IMR-90 (cell line): Measurements from ENCODE around the gene CTNNA1. TPM values are rescaled to one million over a fixed set of nuclear protein-coding genes. Genes with fewer than 3 reads are reported as not detected.

ENCODE experiments used
- ATAC-seq: fragments of 200-7000 bp; cut with Tn5 transposase; 2 replicates; pipeline ENCODE4 v1.9.1; 2020; ENCODE audit warnings: low read depth, mild to moderate bottlenecking, moderate library complexity
- BruUV-seq: library from RNA; stranded (reverse); fragments of 400-500 nt; replicated peaks from 2 replicates; lab custom pipeline; 2021; lab: Mats Ljungman, UMichigan
- CTCF ChIA-PET: fragments of 300-600 bp; formaldehyde crosslinking; extraction: SDS; loops from one replicate; lab custom pipeline; 2021; ENCODE audit warnings: antibody characterized with exemption; lab: Yijun Ruan, JAX
- POLR2A ChIA-PET: fragments of 300-600 bp; sonication (Branson Sonifier 250); formaldehyde crosslinking; loops from one replicate; lab custom pipeline; 2022; ENCODE audit warnings: antibody characterized with exemption; ENCODE audit not compliant: unreplicated experiment; lab: Charles Lee
- DNase-seq: peaks from one replicate; pipeline ENCODE4 v3.0.0; 2013
- H2AFZ ChIP-seq: replicated peaks from 2 replicates; pipeline ENCODE3; 2013; ENCODE audit warnings: low read length, mild to moderate bottlenecking; ENCODE audit not compliant: poor library complexity
- H2AK5ac ChIP-seq: 2 replicates; pipeline ENCODE4 v1.6.1; 2013; ENCODE audit warnings: low read depth, low read length, inconsistent platforms
- H2AK9ac ChIP-seq: replicated peaks from 2 replicates; pipeline ENCODE3; 2013; ENCODE audit warnings: mild to moderate bottlenecking, low read depth, low read length, moderate library complexity; ENCODE audit not compliant: poor library complexity
- H2BK120ac ChIP-seq: 2 replicates; pipeline ENCODE4 v1.6.1; 2013; ENCODE audit warnings: low read depth, low read length, inconsistent platforms
- H2BK15ac ChIP-seq: 3 replicates; pipeline ENCODE4 v1.6.1; 2013; ENCODE audit warnings: low read depth, low read length, inconsistent platforms
- H2BK20ac ChIP-seq: 2 replicates; pipeline ENCODE4 v1.6.1; 2013; ENCODE audit warnings: low read depth, mild to moderate bottlenecking, inconsistent platforms, low read length, moderate library complexity
- H2BK5ac ChIP-seq: 2 replicates; pipeline ENCODE4 v1.6.1; 2013; ENCODE audit warnings: mild to moderate bottlenecking, low read depth, low read length, inconsistent platforms; ENCODE audit not compliant: poor library complexity, severe bottlenecking
- H3K14ac ChIP-seq: replicated peaks from 2 replicates; pipeline ENCODE4 v1.6.1; 2013; ENCODE audit warnings: low read depth, low read length, inconsistent platforms
- H3K18ac ChIP-seq: 2 replicates; pipeline ENCODE4 v1.6.1; 2013; ENCODE audit warnings: low read depth, low read length, control low read depth
- H3K23ac ChIP-seq: 2 replicates; pipeline ENCODE4 v1.6.1; 2013; ENCODE audit warnings: low read depth, low read length, inconsistent platforms
- H3K27ac ChIP-seq: 2 replicates; pipeline ENCODE4 v1.5.1; 2013; ENCODE audit warnings: mild to moderate bottlenecking, control low read depth, low read length; ENCODE audit not compliant: insufficient read depth
- H3K27me3 ChIP-seq: 2 replicates; pipeline ENCODE4 v1.6.1; 2013; ENCODE audit warnings: low read length; ENCODE audit not compliant: control insufficient read depth, insufficient read depth
- H3K36me3 ChIP-seq: 2 replicates; pipeline ENCODE4 v1.6.1; 2013; ENCODE audit warnings: low read length, mixed read lengths; ENCODE audit not compliant: control insufficient read depth, insufficient read depth
- H3K4ac ChIP-seq: 2 replicates; pipeline ENCODE4 v1.6.1; 2013; ENCODE audit warnings: low read depth, low read length, inconsistent platforms
- H3K4me1 ChIP-seq: 2 replicates; pipeline ENCODE4 v1.6.1; 2013; ENCODE audit warnings: low read length, mixed read lengths; ENCODE audit not compliant: control insufficient read depth, insufficient read depth
- H3K4me2 ChIP-seq: 2 replicates; pipeline ENCODE4 v1.6.1; 2013; ENCODE audit warnings: low read depth, mild to moderate bottlenecking, control low read depth, low read length, moderate library complexity
- H3K4me3 ChIP-seq: 2 replicates; pipeline ENCODE4 v1.5.1; 2013; ENCODE audit warnings: low read depth, mild to moderate bottlenecking, control low read depth, low read length, moderate library complexity; ENCODE audit not compliant: insufficient read depth
- H3K56ac ChIP-seq: 2 replicates; pipeline ENCODE4 v1.6.1; 2013; ENCODE audit warnings: low read length, inconsistent platforms; ENCODE audit not compliant: insufficient read depth; ENCODE audit errors: extremely low read depth
- H3K79me1 ChIP-seq, 2 experiments: 2 replicates each; pipeline ENCODE4 v1.6.1; 2013; ENCODE audit warnings: low read length in 2 of 2, inconsistent platforms in 1 of 2, low read depth in 1 of 2
- H3K9ac ChIP-seq: 2 replicates; pipeline ENCODE4 v1.6.1; 2013; ENCODE audit warnings: low read depth, low read length, control low read depth
- H3K9me1 ChIP-seq: 2 replicates; pipeline ENCODE4 v1.6.1; 2013; ENCODE audit warnings: low read length, inconsistent platforms; ENCODE audit not compliant: insufficient read depth
- H3K9me3 ChIP-seq: 2 replicates; pipeline ENCODE4 v1.6.1; 2013; ENCODE audit warnings: low read length; ENCODE audit not compliant: control insufficient read depth, insufficient read depth
- H4K20me1 ChIP-seq: 2 replicates; pipeline ENCODE4 v1.6.1; 2013; ENCODE audit warnings: low read length, inconsistent platforms; ENCODE audit not compliant: insufficient read depth
- H4K5ac ChIP-seq: 2 replicates; pipeline ENCODE4 v1.6.1; 2013; ENCODE audit warnings: mild to moderate bottlenecking, low read depth, low read length, control low read depth
- H4K8ac ChIP-seq, 2 experiments: 2 replicates each; pipeline ENCODE4 v1.6.1; 2013; ENCODE audit warnings: low read depth in 2 of 2, low read length in 2 of 2, control low read depth in 1 of 2, inconsistent platforms in 1 of 2
- H4K91ac ChIP-seq: 2 replicates; pipeline ENCODE4 v1.6.1; 2013; ENCODE audit warnings: low read depth, low read length, inconsistent platforms; ENCODE audit not compliant: insufficient read depth
- CEBPB ChIP-seq: IDR thresholded peaks from 2 replicates; pipeline ENCODE4 v1.6.1; 2012; ENCODE audit warnings: low read depth, low read length, improper control_type of control experiment
- CHD1 ChIP-seq: IDR thresholded peaks from 2 replicates; pipeline ENCODE4 v1.6.1; 2012; ENCODE audit warnings: low read depth, low read length, improper control_type of control experiment
- FOS ChIP-seq: fragments of 150-350 bp; IDR thresholded peaks from 2 replicates; pipeline ENCODE4 v1.6.1; 2016; ENCODE audit warnings: low read depth, low read length
- MAFK ChIP-seq: IDR thresholded peaks from 2 replicates; pipeline ENCODE4 v1.6.1; 2012; ENCODE audit warnings: low read depth, low read length, improper control_type of control experiment
- MXI1 ChIP-seq: IDR thresholded peaks from 2 replicates; pipeline ENCODE4 v1.6.1; 2012; ENCODE audit warnings: low read depth, mild to moderate bottlenecking, low read length, moderate library complexity, borderline replicate concordance
- RCOR1 ChIP-seq: IDR thresholded peaks from 2 replicates; pipeline ENCODE4 v1.6.1; 2012; ENCODE audit warnings: mild to moderate bottlenecking, low read length, improper control_type of control experiment; ENCODE audit not compliant: insufficient replicate concordance
- USF2 ChIP-seq: fragments of 150-350 bp; IDR thresholded peaks from 2 replicates; pipeline ENCODE4 v1.6.1; 2017; ENCODE audit warnings: mild to moderate bottlenecking, antibody characterized with exemption, low read length, low read depth
- WGBS, 2 experiments: methylation state at CpG; one replicate each; pipeline versions ENCODE4 v1.1.5 to v1.1.7; 2013; ENCODE audit warnings: missing lambda C conversion rate in 2 of 2; ENCODE audit not compliant: insufficient read length in 1 of 2; ENCODE audit errors: extremely low coverage in 2 of 2; 5-methylcytosine and 5-hydroxymethylcytosine counted together
- dilution Hi-C: fragments of 300-500 bp; cut with HindIII; formaldehyde crosslinking; loops from one replicate; pipeline ENCODE4 v1.14.3; 2018; ENCODE audit warnings: low sequenced_read_pairs; ENCODE audit not compliant: unreplicated experiment
- in situ Hi-C: fragments of 300-500 bp; cut with MboI; formaldehyde crosslinking; loops from 3 replicates; pipeline ENCODE4 v1.14.3; 2019; ENCODE audit warnings: low sequenced_read_pairs, inconsistent platforms, mixed read lengths
- intact Hi-C: fragments of 100-400 bp; cut with micrococcal nuclease; formaldehyde crosslinking; loops from 2 replicates; pipeline ENCODE4 v1.10.0; 2022
- polyA plus RNA-seq, 3 experiments: library from polyadenylated mRNA; depleted of rRNA; stranded (reverse); fragments of >200 nt; gene quantifications; 2 replicates each; pipeline ENCODE4 v1.2.3, GENCODE V29; 2012; ENCODE audit warnings: low replicate concordance in 1 of 3
- total RNA-seq: library from RNA; depleted of rRNA; stranded (reverse); fragments of >200 nt; gene quantifications from 2 replicates; pipeline ENCODE4 v1.2.3, GENCODE V29; 2012

The CTNNA1 gene
- total and polyA plus RNA-seq, 2 of the 4 experiments (the other 2 are of a cell fraction), result 220 to 471 TPM

- TF ChIP-seq CEBPB, result peak; percentile 41; the same call in 1 of the 2 replicates
Measured at GRCh38 chr5:138903130-138903775, 150.0 kb downstream of the CTNNA1 start (continued).

GRCh38 chr5:138905541-138905940, 152.3 kb downstream of the CTNNA1 start:
- Histone ChIP-seq H3K27me3 (no peaks in the 10 kb centered on the region), H3K23ac (no peak overlapping the region), H3K14ac (no peak overlapping the region), H3K9me1 (peaks cover 21% of the 10 kb centered on the region), H3K9ac (no peak overlapping the region), H2BK120ac (peak overlapping the region; percentile 51; the same call in 1 of the 2 replicates), H4K20me1 (peaks cover 11% of the 10 kb centered on the region; the same call in 1 of the 2 replicates), H3K9me3 (peaks cover 2% of the 10 kb centered on the region), H4K91ac (no peak overlapping the region), H3K56ac (no peak overlapping the region), H4K8ac (no peak overlapping the region), H2AK9ac (no peak overlapping the region), H2BK5ac (no peak overlapping the region), H4K5ac (no peak overlapping the region), H3K27ac (no peak overlapping the region), H2BK20ac (no peak overlapping the region), H3K4ac (no peak overlapping the region), H2AFZ (no peak overlapping the region), H3K18ac (no peak overlapping the region), H2BK15ac (no peak overlapping the region), H3K4me3 (no peak overlapping the region), H3K4me1 (peaks cover 18% of the 10 kb centered on the region), H3K4me2 (no peak overlapping the region), H2AK5ac (no peak overlapping the region), H3K36me3 (peaks cover 36% of the 10 kb centered on the region), H3K79me1 (peaks cover 33 to 83% of the 10 kb centered on the region in 2 experiments)
- WGBS, 2 experiments, result no CpG with 5 or more reads among the region's 1 CpG
- ChIA-PET CTCF (no interaction called here), POLR2A (no interaction called here)
- in situ Hi-C loops (no loop called here), intact Hi-C loops (no loop called here), dilution Hi-C loops (no loop called here)
- peak; percentile 82 for ATAC-seq
- DNase-seq, result peak; percentile 81
- BruUV-seq, result no TSS peak
- TF ChIP-seq USF2, result no peak
- TF ChIP-seq CHD1, result no peak
- TF ChIP-seq MAFK, result 0 out of 2 replicates have a peak, but pooled peaks have one; percentile 18
- TF ChIP-seq FOS, result no peak
- TF ChIP-seq RCOR1, result no peak
- 0 out of 2 replicates have a peak, but pooled peaks have one; percentile 20 for TF ChIP-seq MXI1
